H54 (cell line): Measurements from ENCODE around the gene GRIN2A.

ENCODE experiments used
- DNase-seq: peaks from one replicate; pipeline ENCODE4 v3.0.0; 2011; ENCODE audit warnings: low spot score, mixed read lengths; ENCODE audit not compliant: insufficient read length
- FAIRE-seq: peaks from 3 replicates; lab custom pipeline; 2011; peaks lifted over from hg19 to GRCh38; lab: Jason Lieb, UNC
- POLR2A ChIP-seq: IDR thresholded peaks from 2 replicates; pipeline ENCODE4 v1.6.1; 2011; ENCODE audit warnings: low read depth, mild to moderate bottlenecking, low read length

GRIN2A gene

DNA sequence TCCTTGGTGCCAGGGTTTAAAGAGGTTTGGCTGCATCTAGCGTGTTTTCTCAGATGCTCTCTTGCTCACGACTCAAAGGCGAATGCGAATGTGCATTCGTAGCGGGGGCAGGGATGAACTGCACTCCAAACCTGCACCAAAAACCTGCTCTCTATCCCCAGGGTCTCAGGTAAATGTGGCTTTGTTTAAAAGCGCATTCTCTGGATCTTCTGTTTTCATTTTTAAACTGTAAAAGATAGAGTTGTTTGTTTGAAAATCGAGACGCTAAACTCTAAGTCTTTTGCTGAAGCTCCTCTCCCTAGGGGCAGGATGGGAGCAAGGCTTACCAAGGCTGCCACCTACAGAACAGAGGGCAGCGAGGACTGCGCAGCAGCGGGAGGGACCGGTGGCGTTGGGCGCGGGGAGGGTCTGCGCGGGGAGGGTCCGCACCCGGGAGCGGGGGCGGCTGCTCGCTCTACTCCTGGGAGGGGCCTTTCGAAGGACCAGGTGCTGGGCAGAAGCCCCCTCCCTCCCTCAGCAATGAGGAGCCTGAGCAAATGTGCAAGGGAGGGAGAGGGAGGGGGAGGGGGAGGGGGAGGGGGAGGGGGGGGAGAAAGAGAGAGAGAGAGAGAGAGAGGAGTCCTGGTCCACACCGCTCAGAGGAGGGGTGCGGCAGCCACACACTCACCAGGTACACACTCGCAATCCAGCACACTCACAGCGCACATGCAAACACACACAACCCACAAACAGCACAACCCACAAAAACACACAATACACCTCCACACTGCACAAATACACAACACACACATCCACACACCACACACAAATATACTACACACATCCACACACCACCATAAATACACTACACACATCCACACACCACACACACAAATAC is 142.8 kb downstream of the GRIN2A start:
- DNase-seq (no peak), FAIRE-seq (no peak)

DNA sequence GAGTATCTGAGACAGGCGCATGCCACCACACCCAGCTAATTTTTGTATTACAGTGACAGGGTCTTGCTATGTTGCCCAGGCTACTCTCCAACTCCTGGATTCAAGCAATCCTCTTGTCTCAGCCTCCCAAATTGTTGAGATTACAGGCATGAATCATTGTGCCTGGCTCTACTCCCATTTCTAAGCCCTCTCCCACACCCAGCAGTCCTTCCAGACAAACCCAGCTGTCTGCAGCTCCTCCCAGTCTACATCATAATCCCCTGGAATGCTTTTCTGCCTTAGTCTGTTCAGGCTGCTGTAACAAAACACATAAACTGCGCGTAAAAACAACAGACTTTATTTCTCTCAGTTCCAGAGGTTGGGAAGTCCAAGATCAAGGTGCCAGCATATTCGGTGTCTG is 144.5 kb downstream of the GRIN2A start:
- DNase-seq, result no peak
- TF ChIP-seq POLR2A, result no peak
- FAIRE-seq, result no peak

More for the DNA sequence above, 142.8 kb downstream of the GRIN2A start:
- no peak for TF ChIP-seq POLR2A

DNA sequence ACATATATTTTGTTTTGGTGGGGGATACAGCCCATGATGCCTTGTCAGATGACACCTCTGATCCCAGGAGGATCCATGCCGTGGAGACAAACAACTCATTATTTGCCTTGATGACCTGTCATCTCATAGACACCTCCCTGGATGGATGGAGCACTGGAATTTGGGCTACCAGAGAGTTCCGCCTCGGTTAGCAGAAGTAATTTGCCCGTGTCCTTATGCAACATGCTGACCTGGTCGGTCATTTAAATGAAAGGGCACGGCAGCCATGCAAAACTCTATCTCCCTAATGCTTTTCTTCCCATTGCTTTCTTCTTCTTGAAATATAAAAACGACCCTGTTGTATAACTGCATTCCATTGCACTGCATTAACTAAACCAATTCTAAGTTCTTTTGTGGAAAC is 145.3 kb downstream of the GRIN2A start:
- no peak for TF ChIP-seq POLR2A
- FAIRE-seq, result no peak

DNA sequence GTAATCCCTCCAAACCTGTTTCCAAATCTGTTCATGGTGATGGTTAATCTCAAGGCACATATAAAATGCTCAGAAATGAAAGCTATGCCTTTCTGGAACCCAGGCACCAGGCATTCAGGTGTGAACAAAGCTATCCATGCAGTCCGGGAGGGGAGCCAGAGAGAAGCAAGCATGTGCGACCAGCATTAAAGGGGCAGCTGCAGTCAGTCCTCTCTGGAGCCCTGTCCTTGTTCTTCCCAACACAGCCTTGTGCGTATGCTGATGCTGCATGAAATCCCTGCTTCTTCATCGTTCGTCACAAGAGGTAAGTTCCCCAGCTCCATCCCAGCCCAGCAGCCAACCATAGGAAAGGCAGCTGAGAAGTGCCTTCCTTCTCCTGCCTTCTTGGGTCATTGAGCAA is 148.7 kb downstream of the GRIN2A start:
- TF ChIP-seq POLR2A, result no peak
- DNase-seq, result no peak
- no peak for FAIRE-seq

More for the DNA sequence above, 145.3 kb downstream of the GRIN2A start:
- DNase-seq, result no peak

DNA sequence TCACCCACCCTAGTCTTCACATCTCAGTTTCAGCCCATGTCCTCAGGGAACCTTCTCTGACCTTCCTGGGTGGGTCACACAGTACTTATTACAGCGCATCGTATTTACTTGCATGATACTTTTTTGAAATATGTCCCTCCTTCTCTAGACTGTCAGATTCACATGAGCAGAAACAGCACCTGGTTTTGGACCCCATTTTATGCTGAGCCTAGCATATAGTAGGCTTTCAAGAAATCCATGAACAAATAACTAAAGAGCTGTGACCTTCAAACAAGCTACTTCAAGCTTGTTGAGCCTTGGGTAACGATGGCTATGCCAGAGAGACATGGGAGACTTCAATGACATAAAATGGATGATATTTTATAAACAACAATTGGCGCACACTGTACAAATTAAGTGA is 150.3 kb downstream of the GRIN2A start:
- TF ChIP-seq POLR2A, result no peak
- FAIRE-seq (no peak), DNase-seq (no peak)

DNA sequence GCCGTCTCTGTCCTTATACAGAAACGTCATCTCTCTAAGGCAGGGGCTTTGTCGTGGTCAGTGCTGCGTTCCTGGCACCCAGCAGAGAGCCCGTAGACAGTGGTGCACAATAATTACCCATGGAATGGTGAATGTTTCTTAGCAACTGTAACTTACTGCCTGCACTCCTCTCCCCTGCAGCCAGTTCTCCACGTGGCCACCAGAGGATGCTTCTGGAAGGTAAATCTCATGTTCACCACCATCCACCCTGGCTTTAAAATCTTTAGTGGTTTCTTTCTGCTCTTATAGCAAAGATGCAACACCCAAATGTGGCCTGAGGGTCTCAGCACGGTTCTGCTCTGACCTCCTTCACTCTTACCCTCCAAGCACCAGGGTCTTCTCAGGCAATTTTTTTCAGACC is 150.8 kb downstream of the GRIN2A start:
- FAIRE-seq (no peak), DNase-seq (no peak)
- TF ChIP-seq POLR2A, result no peak

DNA sequence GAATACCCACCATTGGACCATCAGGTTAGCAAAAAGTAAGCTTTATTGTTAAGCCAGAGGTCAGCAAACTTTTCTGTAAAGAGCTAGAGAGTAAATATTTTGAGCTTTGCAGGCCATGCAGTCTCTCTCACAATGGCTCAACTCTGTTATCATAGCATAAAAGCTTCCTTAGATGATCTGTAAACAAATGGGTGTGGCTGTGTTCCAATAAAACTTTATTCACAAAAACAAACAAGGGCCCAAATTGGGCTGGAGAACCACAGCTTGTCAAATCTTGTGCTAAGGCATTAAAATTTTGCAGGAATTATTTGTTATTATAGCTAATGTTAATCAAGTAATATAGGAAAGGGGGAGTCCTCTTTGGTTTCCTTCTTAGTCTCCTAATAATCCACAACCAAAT is 153.6 kb downstream of the GRIN2A start:
- FAIRE-seq (no peak), DNase-seq (no peak)
- no peak for TF ChIP-seq POLR2A

DNA sequence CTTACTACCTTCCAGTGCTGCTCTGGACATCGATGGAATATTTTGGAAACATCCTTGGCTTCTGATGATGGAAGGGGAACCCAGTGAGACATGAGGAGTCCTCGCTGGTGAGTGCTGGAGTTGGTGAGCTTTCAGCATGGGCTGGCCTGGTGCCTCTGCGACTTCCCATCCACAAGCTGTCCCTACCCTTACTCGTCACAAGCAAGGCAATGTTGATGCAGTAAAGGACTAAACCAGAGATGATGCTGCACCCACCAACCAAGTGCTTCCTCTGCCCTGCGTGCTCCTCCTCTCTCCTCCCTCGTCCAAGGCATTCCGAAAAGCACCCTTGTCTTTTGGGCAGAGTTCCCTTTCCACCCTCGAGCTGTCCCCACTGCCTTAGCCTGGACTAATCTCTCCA is 154.7 kb downstream of the GRIN2A start:
- no peak for TF ChIP-seq POLR2A
- no peak for FAIRE-seq
- DNase-seq, result no peak

DNA sequence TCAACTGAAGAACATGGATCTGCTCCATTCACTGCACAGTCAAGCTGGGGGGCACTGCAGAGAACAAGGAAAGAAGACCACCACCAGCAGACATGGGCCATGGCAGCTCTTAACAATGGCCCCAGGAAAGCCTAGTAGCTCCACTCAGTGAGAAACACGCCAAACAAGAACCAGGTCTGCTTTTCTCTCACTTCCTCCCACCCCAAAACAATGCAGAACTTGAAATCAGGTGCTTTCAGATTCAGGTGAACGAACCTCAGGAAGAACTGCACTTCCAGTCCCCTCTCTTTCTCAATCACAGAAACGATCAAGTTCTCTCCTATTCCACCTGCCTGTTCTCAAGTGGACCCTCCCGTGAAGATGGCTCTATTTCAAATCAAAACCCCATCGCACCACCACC is 155.6 kb downstream of the GRIN2A start:
- no peak for FAIRE-seq
- DNase-seq, result no peak
- TF ChIP-seq POLR2A, result no peak

DNA sequence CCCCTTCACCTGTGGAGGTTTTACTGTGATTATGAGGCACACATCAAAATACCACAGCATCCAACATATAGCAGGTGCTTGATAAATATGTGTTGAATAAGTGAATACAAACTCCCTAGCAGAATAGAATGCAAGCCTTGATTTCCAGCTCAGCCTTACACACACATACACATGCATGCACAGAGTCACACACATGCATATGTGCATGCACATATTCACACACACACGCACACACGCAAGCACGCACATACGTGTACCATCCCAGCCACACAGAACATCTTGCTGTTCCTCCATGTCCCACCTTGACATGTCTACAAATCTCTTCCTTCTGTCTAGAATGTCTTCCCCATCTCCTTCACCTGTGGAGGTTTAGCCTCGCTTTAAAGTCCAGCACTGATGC is 160.1 kb downstream of the GRIN2A start:
- TF ChIP-seq POLR2A, result no peak
- DNase-seq (no peak), FAIRE-seq (no peak)

DNA sequence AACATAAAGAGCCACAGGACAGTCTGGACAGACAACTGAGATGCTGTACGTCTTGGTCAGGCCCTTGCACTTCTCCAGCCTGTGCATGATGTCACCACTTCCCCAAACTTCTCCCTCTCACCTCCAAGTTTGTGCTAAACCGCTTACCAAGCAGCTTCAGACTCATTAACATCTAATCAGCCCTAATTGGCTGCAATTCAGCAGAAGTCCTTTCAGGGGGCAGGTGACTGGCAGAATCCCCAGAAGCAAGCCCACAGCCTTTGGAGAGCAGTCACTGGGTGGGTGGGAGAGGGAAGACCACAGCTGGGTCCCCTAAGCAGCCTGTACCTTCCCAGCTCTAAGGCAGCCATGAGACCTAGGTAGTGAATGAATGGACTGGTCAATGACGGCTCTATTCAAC is 161.4 kb downstream of the GRIN2A start:
- FAIRE-seq (no peak), DNase-seq (no peak)
- TF ChIP-seq POLR2A, result no peak

DNA sequence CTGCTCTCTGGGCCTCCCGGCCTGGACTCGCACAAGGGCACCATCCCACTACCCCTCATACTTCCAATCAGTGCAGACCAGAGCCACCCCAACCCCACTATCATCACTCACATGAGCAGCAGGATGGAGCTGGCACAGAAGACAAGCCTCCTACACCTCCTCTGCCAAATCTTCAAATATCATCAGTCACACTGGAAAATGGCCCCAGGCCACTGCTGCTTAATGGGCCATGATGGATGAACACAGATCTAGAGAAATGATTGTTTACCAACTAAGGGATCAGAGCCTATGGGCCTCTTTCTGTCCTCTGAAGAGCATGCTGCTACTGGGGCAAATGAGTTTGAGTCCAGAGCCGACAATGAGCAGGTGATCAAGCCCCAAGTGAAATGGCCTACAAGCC is 165.5 kb downstream of the GRIN2A start:
- DNase-seq, result no peak
- no peak for FAIRE-seq

DNA sequence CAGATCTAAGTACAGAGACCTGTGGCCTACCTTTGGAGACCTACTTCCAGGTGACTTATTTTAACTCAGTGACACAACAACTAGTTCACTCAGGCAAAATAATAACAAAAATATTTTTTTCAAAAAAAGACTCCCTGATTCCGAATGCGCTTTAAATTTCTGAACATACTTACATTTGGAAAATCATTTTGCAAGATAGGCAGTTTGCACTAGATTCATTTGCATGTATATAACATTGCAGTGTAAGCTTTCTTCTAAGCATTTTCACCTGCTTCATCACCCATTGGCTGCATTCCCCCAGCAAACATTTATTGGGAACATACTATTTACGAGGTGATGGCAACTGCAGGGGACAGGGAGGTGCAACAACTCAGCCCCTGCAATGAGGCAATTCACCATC is 166.8 kb downstream of the GRIN2A start:
- no peak for DNase-seq
- no peak for FAIRE-seq
- TF ChIP-seq POLR2A, result no peak

More for the DNA sequence above, 165.5 kb downstream of the GRIN2A start:
- no peak for TF ChIP-seq POLR2A

DNA sequence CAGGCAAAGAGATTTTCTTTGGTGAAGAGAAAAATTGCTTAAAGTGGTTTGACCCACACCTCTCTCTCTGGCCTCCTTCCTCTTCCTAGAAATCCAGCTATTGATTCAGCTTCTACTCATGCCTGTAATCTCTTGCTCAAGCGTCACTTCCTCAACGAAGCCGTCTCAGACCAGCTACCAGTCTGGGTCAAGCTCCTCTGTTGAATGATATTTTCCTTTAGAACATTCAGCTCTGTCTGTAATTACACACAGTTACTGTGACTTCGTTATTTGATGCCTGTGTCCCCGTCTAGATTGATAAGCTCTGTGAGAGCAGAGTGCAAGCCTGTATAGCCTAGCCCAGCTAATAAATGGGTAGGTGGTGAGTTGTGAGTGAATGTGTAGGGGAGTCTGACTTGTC is 168.5 kb downstream of the GRIN2A start:
- DNase-seq, result no peak
- TF ChIP-seq POLR2A, result no peak
- no peak for FAIRE-seq

DNA sequence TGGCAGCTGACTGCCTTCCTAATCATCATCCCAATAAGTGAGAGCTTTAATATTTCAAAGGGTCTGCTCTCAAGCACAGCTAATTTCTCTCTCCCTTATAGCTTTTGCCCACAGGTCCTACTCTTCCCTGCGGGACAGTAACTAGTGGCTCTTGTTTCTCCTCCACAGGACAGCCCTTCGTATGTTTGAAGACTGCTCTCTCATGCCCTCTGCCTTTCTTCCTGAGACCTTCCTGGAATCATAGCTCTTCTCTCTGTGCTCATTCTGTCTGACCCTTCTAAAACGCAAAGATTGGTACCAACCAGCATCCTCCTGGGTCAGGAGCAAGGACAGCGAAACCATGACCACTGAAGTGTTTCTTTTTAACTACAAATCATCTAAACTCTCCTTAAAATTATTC is 168.9 kb downstream of the GRIN2A start:
- DNase-seq (no peak), FAIRE-seq (no peak)
- TF ChIP-seq POLR2A, result no peak
